ENCODE results near the gene CNNM1. TPM values are rescaled to one million over a fixed set of nuclear protein-coding genes. Genes with fewer than 3 reads are reported as not detected.

CNNM1 gene
- total and polyA plus RNA-seq, 9 donors = 0.03 to 0.09 (median 0.06) TPM; not detected in 3

DNA sequence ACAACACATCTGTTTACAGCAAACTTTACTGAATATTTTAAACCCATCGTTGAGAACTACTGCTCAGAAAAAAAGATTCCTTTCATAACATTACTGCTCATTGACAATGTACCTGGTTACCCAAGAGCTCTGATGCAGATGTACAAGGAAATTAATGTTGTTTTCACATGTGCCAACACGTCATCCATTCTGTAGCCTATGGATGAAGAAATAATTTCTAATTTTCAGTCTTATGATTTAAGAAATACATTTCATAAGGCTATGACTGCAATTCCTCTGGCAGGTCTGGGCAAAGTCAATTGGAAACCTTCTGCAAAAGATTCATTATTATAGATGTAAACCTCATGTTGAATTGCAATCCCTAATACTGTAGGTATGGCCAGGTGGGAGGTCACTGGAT, 16.7 kb upstream of the CNNM1 start:
- Histone ChIP-seq H3K9me3 (replicated peaks; ENCODE audit: control insufficient read depth, low read depth, low read length) (peaks cover 4% of the 10 kb centered on the region), H3K4me3 (ENCODE audit: low read length) (no peak overlapping the region), H3K27ac (ENCODE audit: low read length) (no peak overlapping the region), H3K36me3 (ENCODE audit: control insufficient read depth, insufficient read depth, low read length) (no peaks in the 10 kb centered on the region), H3K4me1 (ENCODE audit: control insufficient read depth, insufficient read depth, low read length) (no peaks in the 10 kb centered on the region), H3K27me3 (ENCODE audit: control insufficient read depth, insufficient read depth, low read length) (no peaks in the 10 kb centered on the region)
- WGBS (ENCODE audit: insufficient coverage) = no CpG with 5 or more reads among the region's 2 CpGs
- no peak for DNase-seq

DNA sequence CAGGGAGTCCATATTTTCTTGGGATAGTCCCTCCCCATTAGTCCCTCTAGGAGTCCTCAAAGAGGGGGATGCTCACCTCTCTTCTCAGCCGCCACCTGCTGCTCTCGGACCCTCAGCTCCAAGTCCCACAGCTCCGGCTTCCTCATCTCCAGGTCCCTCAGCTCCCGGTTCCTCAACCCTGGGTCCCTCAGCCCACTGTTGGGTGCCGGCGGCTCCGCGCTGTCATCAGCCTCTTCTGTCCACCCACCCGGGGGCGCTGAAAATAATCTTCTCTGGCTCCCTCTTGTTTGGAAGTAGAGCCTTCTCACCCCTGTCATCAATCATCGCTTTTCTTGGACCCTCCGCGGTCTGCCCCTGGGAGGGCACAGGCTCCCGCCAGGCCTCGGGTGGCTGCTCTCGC, 13.3 kb upstream of the CNNM1 start:
- no peak for DNase-seq
- Histone ChIP-seq H3K27ac (ENCODE audit: low read length) (no peak overlapping the region), H3K9me3 (replicated peaks; ENCODE audit: control insufficient read depth, low read depth, low read length) (no peaks in the 10 kb centered on the region), H3K4me3 (ENCODE audit: low read length) (no peak overlapping the region), H3K27me3 (ENCODE audit: control insufficient read depth, insufficient read depth, low read length) (no peaks in the 10 kb centered on the region), H3K36me3 (ENCODE audit: control insufficient read depth, insufficient read depth, low read length) (no peaks in the 10 kb centered on the region), H3K4me1 (ENCODE audit: control insufficient read depth, insufficient read depth, low read length) (no peaks in the 10 kb centered on the region)
- WGBS (ENCODE audit: insufficient coverage) = 91% methylated on average over 16 of the region's 16 CpGs

DNA sequence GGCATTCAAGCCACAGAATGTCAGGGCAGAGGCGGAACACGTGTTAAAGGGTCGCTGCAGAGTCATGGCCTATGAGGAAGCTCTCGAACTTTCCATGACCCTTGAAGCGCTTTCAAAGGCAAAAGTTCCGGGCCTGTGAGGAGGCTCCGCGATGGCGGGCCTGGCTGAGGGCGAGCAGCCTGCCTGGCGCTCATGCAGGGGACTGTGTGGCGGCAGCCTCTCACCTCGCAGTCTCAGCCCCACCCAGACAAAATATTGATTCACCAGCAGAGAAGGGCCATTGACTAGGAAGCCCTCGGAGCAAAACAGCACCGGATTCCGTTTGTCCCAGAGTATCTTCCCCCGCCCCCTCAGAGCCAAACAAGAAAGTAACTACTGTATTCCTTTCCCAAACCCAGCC, 12.8 kb upstream of the CNNM1 start:
- no peaks in the 10 kb centered on the region for H3K36me3 ChIP-seq (ENCODE audit: control insufficient read depth, insufficient read depth, low read length)
- H3K27ac ChIP-seq (ENCODE audit: low read length) = no peak overlapping the region
- DNase-seq = no peak
- 76% methylated on average over 10 of the region's 17 CpGs for WGBS (ENCODE audit: insufficient coverage)
- H3K4me1 ChIP-seq (ENCODE audit: control insufficient read depth, insufficient read depth, low read length) = no peaks in the 10 kb centered on the region
- no peaks in the 10 kb centered on the region for H3K9me3 ChIP-seq (replicated peaks; ENCODE audit: control insufficient read depth, low read depth, low read length)
- no peaks in the 10 kb centered on the region for H3K27me3 ChIP-seq (ENCODE audit: control insufficient read depth, insufficient read depth, low read length)
- no peak overlapping the region for H3K4me3 ChIP-seq (ENCODE audit: low read length)

DNA sequence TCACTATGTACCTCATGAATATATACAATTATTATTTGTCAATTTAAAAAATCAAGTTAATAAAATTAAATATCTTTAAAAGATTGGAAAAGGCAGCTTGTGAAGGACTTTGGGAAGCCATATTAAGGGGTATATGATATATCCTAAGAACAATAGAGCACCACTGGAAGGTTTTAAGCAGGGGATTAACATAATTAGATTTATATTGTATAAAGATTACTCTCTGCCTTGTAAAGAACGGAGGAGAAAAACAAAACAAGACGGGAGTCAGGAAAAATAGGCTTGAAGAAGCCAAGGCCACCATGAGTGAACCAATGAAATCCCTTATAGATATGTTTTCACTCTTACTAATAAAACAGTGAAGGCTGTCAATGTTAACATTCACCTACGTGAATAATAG, 11.1 kb upstream of the CNNM1 start:
- Histone ChIP-seq H3K4me3 (ENCODE audit: low read length) (no peak overlapping the region), H3K4me1 (ENCODE audit: control insufficient read depth, insufficient read depth, low read length) (no peaks in the 10 kb centered on the region), H3K36me3 (ENCODE audit: control insufficient read depth, insufficient read depth, low read length) (no peaks in the 10 kb centered on the region), H3K27ac (ENCODE audit: low read length) (no peak overlapping the region), H3K27me3 (ENCODE audit: control insufficient read depth, insufficient read depth, low read length) (peaks cover 3% of the 10 kb centered on the region), H3K9me3 (replicated peaks; ENCODE audit: control insufficient read depth, low read depth, low read length) (no peaks in the 10 kb centered on the region)
- no peak for DNase-seq
- WGBS (ENCODE audit: insufficient coverage) = no CpG with 5 or more reads among the region's 3 CpGs

DNA sequence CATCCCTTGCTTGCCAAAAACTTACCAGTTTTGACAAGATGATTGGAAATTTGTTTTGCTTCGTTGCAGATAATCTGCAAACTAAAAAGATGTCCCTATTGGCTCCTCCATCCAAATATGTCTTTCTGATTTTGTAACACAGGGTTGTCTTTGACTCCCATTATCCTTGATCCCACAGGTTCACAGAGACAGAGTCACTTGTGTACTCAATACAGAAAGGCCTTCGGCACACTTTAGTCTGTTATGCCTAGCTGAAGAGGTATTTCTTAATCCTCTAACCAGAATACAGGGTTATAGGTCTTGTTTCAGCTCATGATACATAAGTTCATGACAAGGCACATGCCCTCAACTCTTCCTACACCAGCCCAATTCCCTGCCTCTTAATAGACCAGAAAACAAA, 10.7 kb upstream of the CNNM1 start:
- no peak for DNase-seq
- no peak overlapping the region for H3K27ac ChIP-seq (ENCODE audit: low read length)
- H3K4me3 ChIP-seq (ENCODE audit: low read length) = no peak overlapping the region
- peaks cover 3% of the 10 kb centered on the region for H3K27me3 ChIP-seq (ENCODE audit: control insufficient read depth, insufficient read depth, low read length)
- no peaks in the 10 kb centered on the region for H3K36me3 ChIP-seq (ENCODE audit: control insufficient read depth, insufficient read depth, low read length)
- WGBS (ENCODE audit: insufficient coverage) = no CpG with 5 or more reads among the region's 2 CpGs
- no peaks in the 10 kb centered on the region for H3K4me1 ChIP-seq (ENCODE audit: control insufficient read depth, insufficient read depth, low read length)
- no peaks in the 10 kb centered on the region for H3K9me3 ChIP-seq (replicated peaks; ENCODE audit: control insufficient read depth, low read depth, low read length)

DNA sequence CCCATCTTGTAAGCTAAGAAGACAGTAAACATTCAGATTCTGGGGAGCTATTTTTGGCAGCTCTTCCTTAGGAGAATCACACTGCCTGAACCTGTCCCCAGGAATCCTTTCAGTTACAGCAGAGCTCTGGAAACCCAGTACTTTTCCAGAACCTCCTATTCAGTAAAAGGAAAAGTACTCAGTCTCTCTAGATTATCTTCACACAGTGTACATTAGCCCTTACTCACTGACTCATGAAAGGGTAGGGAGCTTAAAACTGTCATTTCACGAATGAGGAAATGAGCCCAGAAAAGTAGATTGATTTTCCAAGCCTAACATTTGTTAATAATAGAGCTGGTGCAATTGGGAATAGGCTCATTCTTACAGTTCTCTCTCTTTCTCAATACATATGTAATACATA, 3.9 kb upstream of the CNNM1 start:
- Histone ChIP-seq H3K9me3 (replicated peaks; ENCODE audit: control insufficient read depth, low read depth, low read length) (no peaks in the 10 kb centered on the region), H3K4me3 (ENCODE audit: low read length) (no peak overlapping the region), H3K27ac (ENCODE audit: low read length) (no peak overlapping the region), H3K36me3 (ENCODE audit: control insufficient read depth, insufficient read depth, low read length) (no peaks in the 10 kb centered on the region), H3K4me1 (ENCODE audit: control insufficient read depth, insufficient read depth, low read length) (peaks cover 7% of the 10 kb centered on the region), H3K27me3 (ENCODE audit: control insufficient read depth, insufficient read depth, low read length) (peaks cover 28% of the 10 kb centered on the region)
- WGBS (ENCODE audit: insufficient coverage) = no CpG with 5 or more reads among the region's 1 CpG
- DNase-seq = no peak

DNA sequence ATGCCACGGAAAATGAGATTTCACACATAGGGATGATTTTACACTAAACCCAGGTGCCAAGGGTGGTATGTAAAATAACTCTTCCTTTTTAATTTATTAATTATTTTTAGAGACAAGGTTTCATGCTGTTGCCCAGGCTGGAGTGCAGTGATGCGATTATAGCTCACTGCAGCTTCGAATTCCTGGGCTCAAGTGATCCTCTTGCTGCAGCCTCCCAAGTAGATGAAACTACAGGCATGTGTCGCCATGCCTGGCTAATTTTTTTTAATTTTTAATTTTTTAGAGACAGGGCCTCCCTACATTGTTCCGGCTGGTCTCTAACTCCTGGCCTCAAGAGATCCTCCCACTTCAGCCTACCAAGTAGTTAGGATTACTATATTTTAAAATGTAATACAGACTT, 2.3 kb upstream of the CNNM1 start:
- WGBS (ENCODE audit: insufficient coverage) = 83% methylated on average over 3 of the region's 5 CpGs
- no peaks in the 10 kb centered on the region for H3K36me3 ChIP-seq (ENCODE audit: control insufficient read depth, insufficient read depth, low read length)
- no peak overlapping the region for H3K4me3 ChIP-seq (ENCODE audit: low read length)
- peaks cover 7% of the 10 kb centered on the region for H3K4me1 ChIP-seq (ENCODE audit: control insufficient read depth, insufficient read depth, low read length)
- H3K27ac ChIP-seq (ENCODE audit: low read length) = no peak overlapping the region
- peaks cover 44% of the 10 kb centered on the region for H3K27me3 ChIP-seq (ENCODE audit: control insufficient read depth, insufficient read depth, low read length)
- H3K9me3 ChIP-seq (replicated peaks; ENCODE audit: control insufficient read depth, low read depth, low read length) = no peaks in the 10 kb centered on the region
- DNase-seq = no peak

DNA sequence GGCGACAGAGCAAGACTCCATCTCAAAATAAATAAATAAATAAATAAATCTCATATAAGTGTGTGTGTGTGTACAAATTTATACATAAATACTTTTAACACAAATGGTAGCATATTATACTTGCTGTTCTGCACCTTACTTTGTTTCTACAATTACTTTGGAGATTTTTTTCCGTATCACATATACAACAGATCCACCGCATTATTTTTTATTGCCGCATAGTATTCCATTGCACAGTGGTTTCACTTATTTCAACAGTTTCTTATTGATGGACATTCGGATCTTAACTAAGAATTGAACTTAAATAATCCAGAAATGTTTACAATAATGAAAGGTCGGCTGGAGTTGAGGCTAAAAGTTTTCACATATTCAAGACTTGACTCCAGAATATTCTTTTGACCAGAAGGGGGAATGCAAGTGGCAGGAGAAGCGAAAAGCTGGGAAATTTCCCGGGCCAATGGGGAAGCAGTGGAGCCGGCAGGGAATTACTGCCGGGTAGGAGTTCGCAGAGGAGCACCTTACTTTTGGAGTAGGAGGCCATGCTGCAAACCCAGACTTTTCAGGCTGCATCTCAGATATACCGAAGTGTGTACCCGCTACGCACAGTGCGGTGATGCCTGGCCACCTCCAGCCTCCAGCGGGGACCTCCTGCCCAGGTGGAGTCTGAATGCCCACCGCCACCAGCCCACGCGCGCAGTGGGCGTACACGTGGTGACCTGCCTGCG, 415 bp upstream of the CNNM1 start:
- WGBS (ENCODE audit: insufficient coverage) = 8% methylated on average over 17 of the region's 23 CpGs
- Histone ChIP-seq H3K4me1 (ENCODE audit: control insufficient read depth, insufficient read depth, low read length) (peaks cover 7% of the 10 kb centered on the region), H3K27me3 (ENCODE audit: control insufficient read depth, insufficient read depth, low read length) (peaks cover 45% of the 10 kb centered on the region), H3K36me3 (ENCODE audit: control insufficient read depth, insufficient read depth, low read length) (no peaks in the 10 kb centered on the region), H3K27ac (ENCODE audit: low read length) (no peak overlapping the region), H3K4me3 (ENCODE audit: low read length) (peak overlapping the region; percentile 22), H3K9me3 (replicated peaks; ENCODE audit: control insufficient read depth, low read depth, low read length) (no peaks in the 10 kb centered on the region)
- no peak for DNase-seq

DNA sequence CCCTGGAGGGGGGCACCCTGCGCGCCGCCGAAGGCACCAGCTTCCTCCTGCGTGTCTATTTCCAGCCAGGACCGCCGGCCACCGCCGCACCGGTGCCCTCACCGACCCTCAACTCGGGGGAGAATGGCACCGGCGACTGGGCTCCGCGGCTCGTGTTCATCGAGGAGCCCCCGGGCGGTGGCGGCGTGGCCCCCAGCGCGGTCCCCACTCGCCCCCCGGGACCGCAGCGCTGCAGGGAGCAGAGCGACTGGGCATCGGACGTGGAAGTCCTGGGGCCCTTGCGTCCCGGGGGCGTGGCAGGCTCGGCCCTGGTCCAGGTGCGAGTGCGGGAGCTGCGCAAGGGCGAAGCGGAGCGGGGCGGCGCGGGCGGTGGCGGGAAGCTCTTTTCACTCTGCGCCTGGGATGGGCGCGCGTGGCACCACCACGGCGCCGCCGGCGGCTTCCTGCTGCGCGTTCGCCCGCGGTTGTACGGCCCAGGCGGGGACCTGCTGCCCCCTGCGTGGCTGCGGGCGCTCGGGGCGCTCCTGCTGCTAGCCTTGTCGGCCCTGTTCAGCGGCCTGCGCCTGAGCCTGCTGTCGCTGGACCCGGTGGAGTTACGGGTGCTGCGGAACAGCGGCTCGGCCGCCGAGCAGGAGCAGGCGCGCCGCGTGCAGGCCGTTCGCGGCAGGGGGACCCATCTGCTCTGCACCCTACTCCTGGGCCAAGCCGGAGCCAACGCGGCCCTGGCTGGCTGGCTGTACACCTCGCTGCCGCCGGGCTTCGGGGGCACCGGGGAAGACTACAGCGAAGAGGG, 594 bp downstream of the CNNM1 start:
- Histone ChIP-seq H3K4me1 (ENCODE audit: control insufficient read depth, insufficient read depth, low read length) (peaks cover 7% of the 10 kb centered on the region), H3K27ac (ENCODE audit: low read length) (no peak overlapping the region), H3K36me3 (ENCODE audit: control insufficient read depth, insufficient read depth, low read length) (no peaks in the 10 kb centered on the region), H3K4me3 (ENCODE audit: low read length) (peak overlapping the region; percentile 22), H3K9me3 (replicated peaks; ENCODE audit: control insufficient read depth, low read depth, low read length) (no peaks in the 10 kb centered on the region), H3K27me3 (ENCODE audit: control insufficient read depth, insufficient read depth, low read length) (peaks cover 45% of the 10 kb centered on the region)
- WGBS (ENCODE audit: insufficient coverage) = under 1% methylated on average over 94 of the region's 94 CpGs
- DNase-seq = no peak

DNA sequence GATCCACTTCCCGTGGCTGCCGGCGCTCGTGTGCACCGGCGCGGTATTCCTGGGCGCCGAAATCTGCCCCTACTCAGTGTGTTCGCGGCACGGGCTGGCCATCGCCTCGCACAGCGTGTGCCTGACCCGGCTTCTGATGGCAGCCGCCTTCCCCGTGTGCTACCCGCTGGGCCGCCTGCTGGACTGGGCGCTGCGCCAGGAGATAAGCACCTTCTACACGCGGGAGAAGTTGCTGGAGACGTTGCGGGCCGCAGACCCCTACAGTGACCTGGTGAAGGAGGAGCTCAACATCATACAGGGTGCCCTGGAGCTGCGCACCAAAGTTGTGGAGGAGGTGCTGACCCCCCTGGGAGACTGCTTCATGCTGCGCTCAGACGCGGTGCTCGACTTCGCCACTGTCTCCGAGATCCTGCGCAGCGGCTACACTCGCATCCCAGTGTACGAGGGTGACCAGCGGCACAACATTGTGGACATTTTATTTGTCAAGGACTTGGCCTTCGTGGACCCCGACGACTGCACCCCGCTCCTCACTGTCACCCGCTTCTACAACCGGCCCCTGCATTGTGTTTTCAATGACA, 1.3 kb downstream of the CNNM1 start:
- H3K27ac ChIP-seq (ENCODE audit: low read length) = no peak overlapping the region
- DNase-seq = no peak
- no peak overlapping the region for H3K4me3 ChIP-seq (ENCODE audit: low read length)
- peaks cover 7% of the 10 kb centered on the region for H3K4me1 ChIP-seq (ENCODE audit: control insufficient read depth, insufficient read depth, low read length)
- H3K9me3 ChIP-seq (replicated peaks; ENCODE audit: control insufficient read depth, low read depth, low read length) = no peaks in the 10 kb centered on the region
- no peaks in the 10 kb centered on the region for H3K36me3 ChIP-seq (ENCODE audit: control insufficient read depth, insufficient read depth, low read length)
- peaks cover 45% of the 10 kb centered on the region for H3K27me3 ChIP-seq (ENCODE audit: control insufficient read depth, insufficient read depth, low read length)
- WGBS (ENCODE audit: insufficient coverage) = 11% methylated on average over 40 of the region's 45 CpGs
